Peyer's patch (tissue), 4 donors: Measurements from ENCODE around the gene NEU4.

Source experiments
- POLR2A ChIP-seq, 2 donors: fragments of 450-650 bp; IDR thresholded peaks; one replicate each; pipeline ENCODE4 v1.5.1; 2017; ENCODE audit warnings: antibody characterized with exemption in 2 of 2, mild to moderate bottlenecking in 2 of 2, moderate library complexity in 2 of 2
- TF ChIP-seq, protein P1 (sequence below), 6 experiments: fragments of 450-650 bp in 4 of 6; fragments of 200-600 bp in 2 of 6; sonication (generic) in 1 of 6; IDR thresholded peaks; one replicate each; pipeline ENCODE4 v1.5.1; 2017 to 2019; ENCODE audit warnings: antibody characterized with exemption in 6 of 6, mild to moderate bottlenecking in 3 of 6, moderate library complexity in 1 of 6

DNA sequence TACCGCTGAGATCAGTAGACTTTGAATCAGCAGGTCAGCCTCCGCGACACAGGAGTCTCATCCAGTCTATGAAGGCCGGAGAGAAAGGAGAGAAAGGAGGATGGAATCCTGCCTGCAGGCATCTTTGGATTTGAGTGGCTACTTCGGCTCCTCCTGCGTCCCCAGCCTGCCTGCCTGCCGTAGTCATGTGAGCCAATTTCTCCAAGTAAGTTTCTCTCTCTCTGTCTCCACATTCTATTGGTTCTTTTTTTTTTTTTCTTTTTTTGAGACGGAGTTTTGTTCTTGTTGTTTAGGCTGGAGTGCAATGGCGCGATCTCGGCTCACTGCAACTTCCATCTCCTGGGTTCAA lies 33.0 kb downstream of the NEU4 start:
- TF ChIP-seq POLR2A (IDR thresholded peaks at IDR 0.05) = no peak
- TF ChIP-seq, protein P1, sequence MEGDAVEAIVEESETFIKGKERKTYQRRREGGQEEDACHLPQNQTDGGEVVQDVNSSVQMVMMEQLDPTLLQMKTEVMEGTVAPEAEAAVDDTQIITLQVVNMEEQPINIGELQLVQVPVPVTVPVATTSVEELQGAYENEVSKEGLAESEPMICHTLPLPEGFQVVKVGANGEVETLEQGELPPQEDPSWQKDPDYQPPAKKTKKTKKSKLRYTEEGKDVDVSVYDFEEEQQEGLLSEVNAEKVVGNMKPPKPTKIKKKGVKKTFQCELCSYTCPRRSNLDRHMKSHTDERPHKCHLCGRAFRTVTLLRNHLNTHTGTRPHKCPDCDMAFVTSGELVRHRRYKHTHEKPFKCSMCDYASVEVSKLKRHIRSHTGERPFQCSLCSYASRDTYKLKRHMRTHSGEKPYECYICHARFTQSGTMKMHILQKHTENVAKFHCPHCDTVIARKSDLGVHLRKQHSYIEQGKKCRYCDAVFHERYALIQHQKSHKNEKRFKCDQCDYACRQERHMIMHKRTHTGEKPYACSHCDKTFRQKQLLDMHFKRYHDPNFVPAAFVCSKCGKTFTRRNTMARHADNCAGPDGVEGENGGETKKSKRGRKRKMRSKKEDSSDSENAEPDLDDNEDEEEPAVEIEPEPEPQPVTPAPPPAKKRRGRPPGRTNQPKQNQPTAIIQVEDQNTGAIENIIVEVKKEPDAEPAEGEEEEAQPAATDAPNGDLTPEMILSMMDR (IDR thresholded peaks at IDR 0.05) = no peak
